ENCODE results near the gene ATP5MG.
A peak's percentile ranks its signal among the peaks of the same experiment; 100 is the strongest.
"Not testable (repeated sequence)": the region's sequence is repeated elsewhere in the genome, so short reads cannot be mapped to it uniquely, and the experiment has no call there.

The ATP5MG gene, protein sequence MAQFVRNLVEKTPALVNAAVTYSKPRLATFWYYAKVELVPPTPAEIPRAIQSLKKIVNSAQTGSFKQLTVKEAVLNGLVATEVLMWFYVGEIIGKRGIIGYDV

DNA sequence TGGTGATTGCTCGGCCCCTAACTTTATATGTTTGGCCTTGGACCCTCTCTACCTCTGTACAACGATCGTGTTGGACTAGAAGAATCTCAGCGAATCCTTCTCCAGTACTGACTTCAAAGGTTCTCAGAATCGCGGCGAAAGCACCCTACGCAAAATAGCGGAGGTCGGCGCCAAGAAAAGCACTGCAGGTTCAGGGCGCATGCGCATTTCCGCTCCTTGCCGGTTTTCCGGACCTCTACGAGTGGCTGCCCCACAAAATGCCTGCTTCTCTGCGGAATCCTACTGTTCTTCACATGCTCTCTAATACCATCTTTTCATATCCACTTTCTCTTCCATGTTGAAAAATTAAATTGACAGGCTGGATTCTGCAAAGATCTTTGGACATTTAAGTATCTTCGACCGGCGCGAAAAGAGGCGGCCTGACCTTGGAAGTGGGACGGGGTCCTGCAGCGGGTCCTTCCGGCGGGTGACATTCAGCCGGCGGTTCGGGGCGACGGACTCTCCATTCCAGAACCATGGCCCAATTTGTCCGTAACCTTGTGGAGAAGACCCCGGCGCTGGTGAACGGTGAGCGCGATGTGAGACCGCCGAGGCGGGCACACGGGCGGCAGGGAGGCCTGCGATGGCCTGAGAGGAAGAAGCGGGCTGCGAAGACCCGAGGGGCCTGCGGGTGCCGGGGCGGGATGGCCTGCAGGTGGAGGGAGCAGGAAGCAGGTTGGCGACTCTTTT lies at the start of gene ATP5MG:
Gene ATP5MG (plus strand): TSS at position 456 of the 729 bp plus-strand sequence. CDS start 60 bp downstream, at position 516.
- peak; percentile 96 for DNase-seq

DNA sequence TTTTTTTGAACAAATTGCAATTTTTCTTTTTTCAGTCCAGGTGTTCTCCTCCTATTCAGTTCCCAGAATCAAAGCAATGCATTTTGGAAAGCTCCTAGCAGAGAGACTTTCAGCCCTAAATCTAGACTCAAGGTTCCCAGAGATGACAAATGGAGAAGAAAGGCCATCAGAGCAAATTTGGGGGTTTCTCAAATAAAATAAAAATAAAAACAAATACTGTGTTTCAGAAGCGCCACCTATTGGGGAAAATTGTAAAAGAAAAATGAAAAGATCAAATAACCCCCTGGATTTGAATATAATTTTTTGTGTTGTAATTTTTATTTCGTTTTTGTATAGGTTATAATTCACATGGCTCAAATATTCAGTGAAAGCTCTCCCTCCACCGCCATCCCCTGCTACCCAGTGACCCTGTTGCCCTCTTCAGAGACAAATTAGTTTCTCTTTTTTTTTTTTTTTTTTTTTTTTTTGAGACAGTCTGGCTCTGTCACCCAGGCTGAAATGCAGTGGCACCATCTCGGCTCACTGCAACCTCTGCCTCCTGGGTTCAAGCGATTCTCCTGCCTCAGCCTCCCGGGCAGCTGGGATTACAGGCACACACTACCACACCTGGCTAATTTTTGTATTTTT lies 48.2 kb upstream of the ATP5MG start:
- DNase-seq = peak; percentile 61

DNA sequence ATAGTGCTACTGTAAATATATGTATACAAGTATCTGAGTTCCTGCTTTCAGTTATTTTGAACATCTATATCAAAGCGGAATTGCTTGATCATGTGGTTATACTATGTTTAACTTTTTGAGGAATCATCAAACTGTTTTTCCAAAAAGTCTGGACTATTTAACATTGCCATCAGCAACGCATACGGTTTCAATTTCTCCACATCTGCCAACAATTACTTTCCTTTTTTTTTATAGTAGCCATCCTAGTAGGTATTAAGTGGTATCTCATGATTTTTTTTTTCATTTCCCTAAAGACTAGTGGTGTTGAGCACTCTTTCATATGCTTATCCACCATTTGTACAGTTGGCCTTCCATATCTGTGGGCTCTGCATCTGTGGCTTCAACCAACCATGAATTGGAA lies 43.3 kb upstream of the ATP5MG start:
- no peak for DNase-seq

DNA sequence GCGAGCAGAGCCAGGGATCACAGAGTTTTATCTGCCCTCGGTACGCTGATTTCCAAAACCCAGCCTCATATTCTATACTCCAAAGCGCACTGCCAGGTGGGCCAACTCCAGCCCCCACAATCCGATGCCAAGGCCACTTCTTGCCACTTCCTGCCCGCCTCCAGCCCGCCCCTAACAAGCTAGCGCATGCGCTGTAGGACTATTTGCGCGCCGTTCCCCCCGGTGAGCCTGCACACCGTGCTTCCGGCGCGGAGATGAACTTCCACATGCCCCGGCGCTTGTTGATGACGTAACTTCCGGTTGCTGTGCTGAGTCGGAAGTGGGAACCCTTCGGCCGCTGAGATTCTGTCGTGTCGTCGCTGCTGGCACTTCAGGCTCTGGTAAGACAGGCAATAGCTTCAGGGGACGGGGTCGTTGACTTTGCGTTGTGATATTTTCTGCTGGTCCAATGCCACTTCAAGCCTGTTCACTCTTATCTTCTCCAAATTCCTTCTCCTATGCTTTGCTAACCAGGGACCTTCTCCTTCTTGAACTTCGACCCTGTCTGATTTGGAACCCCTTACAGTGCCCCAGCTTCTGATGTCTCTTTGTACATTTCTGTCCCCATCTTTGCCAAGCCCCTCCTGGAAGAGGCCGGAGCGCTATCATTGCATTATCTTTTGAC lies 42.0 kb upstream of the ATP5MG start, which contains the start of gene UBE4A:
Gene UBE4A (plus strand): TSS at position 306 of the 664 bp plus-strand sequence. CDS start 5,481 bp downstream, outside the sequence.
- DNase-seq = peak; percentile 97

DNA sequence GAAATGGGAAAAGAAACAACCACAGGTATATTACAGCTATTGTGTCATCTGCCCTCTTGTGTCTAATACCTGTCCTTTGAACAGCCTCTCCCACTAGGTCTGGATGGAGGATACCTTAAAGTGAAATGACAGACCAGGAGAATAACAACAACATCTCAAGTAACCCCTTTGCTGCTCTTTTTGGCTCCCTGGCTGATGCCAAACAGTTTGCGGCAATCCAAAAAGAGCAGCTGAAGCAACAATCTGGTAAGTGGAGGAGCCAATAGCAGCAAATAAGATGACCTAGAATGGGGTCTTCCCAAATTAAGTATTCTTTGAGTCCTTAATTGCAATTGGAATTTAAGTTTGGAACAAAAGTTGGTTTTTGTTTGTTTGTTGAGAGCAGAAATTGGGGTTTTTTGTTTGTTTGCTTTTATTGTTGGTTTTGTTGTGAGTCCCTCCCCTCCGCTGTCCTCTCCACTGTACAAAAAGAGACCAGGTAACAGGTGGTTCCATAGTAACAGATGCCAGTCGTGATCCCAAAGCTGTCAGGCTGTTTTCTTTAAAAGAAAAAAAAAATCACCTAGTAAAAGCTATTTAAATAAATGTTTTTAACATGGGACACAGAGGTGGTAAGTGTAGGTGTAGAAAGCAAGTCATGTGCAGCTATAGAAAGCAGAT lies 36.3 kb upstream of the ATP5MG start:
- no peak for DNase-seq

DNA sequence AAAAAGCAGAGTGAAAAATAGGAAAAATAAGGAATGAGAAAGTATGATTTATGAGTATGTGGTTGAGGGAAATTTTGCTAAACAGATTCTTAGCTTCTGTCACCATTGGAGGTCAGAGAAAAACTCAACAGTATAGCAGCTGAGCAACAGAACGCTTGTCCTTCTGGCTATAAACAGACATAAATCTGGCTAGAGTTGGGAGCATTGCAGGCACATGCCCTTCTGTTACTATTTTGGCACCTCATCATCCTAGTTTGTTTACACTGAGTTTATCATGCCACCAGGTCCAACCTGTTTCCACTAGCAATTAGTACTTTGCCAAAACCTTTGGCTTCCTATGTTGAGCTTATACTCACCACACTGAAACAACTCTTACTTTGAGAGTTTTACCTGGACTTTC lies 35.1 kb upstream of the ATP5MG start:
- DNase-seq = no peak

DNA sequence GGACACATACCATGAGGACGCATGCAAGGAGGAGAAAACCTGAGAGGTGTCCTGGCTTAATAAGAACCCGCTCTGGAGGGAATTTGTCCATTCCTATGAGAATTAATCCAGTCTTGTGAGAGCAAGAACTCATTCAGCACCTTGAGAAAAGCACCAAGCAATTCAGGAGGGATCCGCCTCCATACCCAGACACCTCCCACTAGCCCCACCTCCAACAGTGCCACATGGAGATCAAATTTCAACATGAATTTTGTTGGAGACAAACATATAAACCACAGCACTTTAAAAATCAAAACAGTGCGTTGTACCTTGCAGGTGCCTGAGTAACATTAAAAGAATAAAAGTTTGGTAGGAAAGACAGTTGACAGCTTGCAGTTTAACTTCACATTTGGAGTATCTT lies 30.6 kb upstream of the ATP5MG start:
- DNase-seq = no peak

DNA sequence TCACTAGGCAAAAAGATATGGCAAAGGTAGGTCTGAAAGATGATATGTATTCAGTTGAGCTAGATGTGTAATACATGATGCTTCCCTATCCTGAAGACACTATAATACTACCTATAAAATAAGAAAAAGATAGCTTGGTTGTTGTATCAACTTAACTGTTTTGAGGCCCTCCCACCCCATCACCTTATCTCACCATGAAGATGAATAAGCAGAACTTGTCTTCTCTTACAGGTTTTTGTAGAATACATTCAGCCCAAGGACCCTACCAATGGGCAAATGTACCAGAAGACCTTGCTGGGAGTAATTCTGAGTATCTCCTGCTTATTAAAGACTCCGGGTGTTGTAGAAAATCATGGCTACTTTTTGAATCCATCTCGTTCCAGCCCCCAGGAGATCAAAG lies 28.1 kb upstream of the ATP5MG start:
- DNase-seq = no peak

DNA sequence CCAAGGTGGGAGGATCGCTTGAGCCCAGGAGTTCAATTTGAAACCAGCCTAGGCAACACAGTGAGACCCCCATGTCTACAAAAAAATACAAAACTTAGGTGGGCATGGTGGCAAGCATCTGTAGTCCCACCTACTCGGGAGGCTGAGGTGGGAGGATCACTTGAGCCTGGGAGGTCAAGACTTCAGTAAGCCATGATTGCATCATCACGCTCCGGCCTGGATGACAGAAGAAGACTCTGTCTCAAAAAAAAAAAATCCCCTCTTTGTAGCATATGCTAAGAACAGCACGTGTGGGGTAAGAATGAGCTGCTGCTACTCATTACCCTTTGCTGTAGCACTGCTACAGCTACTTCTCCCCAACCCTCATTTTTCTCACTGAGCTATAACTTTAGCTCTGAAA lies 27.5 kb upstream of the ATP5MG start:
- DNase-seq = no peak

DNA sequence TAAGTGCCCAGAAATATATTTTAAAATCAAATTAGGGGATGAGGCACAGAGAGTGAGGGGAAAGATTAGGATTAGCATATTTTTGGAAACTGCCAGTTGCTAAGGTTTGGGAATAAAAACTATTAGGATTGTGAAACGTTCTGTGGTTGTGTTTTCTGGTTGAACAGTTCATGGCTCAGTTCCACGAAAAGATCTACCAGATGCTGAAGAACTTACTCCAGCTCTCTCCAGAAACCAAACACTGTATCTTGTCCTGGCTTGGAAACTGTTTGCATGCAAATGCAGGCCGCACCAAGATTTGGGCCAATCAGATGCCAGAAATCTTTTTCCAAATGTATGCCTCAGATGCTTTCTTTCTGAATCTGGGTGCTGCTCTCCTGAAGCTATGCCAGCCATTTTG lies 26.7 kb upstream of the ATP5MG start:
- DNase-seq = no peak

DNA sequence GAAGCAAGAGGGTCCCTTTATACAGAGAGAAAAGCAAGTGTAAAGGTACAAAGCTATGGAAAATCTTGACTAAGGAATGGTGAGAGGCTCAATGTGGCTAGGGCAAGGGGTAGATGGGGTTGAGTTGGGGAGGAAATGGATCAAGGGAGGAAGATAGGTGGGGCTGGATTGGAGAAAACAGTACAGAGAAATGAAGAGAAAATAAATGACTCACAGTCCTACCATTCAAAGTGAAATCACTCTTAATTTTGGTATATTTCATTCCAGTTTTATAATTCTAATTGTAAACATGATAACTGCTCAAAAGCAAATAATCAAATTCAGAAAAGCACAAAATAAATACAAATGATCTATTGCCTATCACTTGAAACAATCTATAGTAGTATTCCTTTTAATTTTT lies 25.4 kb upstream of the ATP5MG start:
- no peak for DNase-seq

DNA sequence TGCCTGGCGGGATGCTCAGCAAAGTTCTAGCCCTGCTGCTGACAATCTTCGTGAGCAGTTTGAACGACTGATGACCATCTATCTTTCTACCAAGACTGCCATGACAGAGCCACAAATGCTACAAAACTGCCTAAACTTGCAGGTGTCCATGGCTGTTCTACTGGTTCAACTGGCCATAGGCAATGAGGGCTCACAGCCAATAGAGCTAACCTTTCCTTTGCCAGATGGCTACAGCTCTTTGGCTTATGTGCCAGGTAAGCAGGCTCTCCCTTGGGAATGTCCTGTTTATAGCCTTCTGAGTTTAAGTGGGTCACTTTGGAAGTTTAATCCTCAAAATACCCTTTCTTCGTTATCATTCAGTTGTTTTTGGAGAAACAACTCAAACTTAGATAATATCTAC lies 21.9 kb upstream of the ATP5MG start:
- no peak for DNase-seq

DNA sequence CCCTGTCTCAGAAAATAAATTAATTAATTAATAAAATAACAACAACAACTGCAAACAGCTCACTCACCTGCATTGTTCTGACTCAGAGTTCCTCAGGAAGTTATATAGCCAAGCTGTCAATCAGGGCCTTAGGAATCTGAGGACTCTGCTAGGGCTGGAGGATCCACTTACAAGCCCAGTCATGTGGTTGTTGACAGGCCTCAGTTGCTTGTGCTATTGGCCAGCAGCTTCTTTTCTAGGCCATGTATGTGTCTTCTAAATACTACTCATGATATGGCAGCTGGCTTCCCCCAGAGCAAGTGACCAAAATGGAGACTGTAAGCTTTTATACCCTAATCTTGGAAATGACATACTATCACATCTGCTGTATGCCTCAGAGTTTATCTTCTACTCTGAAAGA lies 20.8 kb upstream of the ATP5MG start:
- no peak for DNase-seq

DNA sequence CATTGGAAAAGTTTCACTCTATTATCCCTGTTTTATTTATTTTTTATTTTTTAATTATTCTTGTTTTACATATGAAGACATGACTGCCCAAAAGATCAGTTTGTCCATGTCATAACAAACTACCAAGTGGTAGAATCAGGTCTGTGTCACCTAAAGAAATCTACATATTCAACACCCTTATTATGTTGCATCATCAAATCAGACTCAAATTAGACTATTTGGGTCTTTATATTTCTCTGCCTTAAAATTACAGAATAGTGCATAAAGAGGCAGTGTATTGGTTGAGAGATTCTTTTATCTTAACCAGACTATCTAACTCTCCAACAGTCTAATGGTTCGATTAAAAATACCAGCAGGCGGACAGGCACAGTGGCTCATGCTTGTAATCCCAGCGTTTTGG lies 18.5 kb upstream of the ATP5MG start:
- no peak for DNase-seq

DNA sequence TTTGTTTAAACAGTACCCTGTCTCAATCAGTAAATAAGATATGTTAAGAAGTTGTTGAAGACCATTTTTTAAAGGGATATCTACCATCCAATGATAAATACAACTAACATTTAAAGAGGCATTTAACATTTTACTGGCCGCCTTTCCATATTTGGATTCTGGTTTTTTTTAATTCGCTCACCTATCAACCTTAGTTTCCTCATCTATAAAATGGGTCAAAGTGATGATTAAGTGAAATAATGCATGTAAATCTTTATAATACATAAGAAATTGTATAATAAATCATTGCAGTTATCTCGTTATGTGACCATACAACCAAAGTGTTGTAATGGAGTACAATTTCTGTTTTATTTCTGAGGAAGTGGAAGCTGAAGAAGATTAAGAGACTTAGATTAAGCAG lies 17.7 kb upstream of the ATP5MG start:
- DNase-seq = no peak

DNA sequence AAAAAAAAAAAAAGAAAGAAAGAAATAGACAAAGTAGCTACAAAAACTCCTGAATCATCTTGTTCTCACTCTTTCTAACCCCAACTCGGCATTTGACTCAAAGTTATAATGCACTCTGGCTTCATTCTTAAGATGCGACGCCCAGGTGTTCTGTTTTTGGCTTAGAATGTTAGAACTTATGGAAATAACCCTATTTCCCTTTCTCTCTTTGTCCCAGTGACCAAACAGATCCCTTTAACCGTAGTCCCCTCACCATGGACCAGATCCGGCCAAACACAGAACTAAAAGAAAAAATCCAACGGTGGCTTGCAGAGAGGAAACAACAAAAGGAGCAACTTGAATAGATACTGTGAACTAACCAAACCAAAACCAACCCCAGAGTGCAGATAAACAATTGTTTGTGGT lies 5.3 kb upstream of the ATP5MG start:
- DNase-seq = no peak

DNA sequence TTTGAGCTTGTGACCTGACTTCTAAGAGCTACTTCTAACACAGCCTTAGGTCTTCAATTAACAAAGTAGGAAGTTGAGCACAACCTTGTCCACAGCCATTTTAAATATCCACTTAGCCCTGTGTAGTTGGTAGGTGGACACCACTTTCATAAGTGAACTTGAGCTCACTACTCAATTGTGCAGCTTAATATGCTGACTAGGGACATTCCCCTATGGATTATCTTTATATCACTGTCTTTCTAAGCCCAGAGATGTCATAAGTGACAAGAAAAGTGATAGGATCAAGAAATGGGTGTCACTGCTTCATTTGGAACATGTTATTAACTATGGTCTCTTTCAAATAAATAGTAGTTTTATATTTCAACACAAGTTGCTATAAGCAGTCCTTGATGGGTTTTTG lies 4.0 kb upstream of the ATP5MG start:
- DNase-seq = no peak

DNA sequence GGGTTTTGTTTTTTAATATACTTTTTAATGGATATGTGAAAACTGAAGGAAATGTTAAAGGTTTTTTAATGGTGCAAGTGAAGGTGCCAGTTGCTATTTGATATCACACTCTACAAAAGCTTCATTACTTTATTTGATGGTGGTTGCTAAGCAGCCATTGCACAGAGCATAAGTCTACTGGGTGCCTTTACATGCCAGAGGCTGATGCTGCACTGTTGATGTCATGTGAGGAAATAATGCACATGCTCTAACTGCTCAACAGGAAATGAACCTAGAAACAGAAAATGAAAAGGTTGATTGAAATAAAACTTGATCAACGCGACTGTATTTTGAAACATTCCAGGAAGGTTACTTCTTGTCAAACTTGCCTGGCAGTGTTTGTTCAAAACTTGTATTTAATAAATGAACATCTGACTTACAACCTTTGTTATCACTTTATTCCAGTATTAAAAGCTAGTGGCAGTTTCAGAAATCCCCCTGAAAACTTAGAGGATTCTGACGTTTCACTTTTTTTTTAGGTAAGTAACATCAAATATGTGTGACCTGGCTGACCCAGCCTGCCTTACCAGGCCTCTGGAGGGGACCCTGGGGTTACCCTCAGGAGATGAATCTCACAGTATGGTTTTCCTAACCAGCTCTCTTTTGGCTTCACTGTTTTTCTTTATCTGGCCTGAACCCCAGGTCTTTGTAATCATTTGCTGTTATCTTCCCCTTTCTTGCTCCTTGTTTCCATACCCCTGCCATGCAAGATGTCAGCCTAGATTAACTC lies 2.4 kb upstream of the ATP5MG start:
- peak; percentile 41 for DNase-seq

DNA sequence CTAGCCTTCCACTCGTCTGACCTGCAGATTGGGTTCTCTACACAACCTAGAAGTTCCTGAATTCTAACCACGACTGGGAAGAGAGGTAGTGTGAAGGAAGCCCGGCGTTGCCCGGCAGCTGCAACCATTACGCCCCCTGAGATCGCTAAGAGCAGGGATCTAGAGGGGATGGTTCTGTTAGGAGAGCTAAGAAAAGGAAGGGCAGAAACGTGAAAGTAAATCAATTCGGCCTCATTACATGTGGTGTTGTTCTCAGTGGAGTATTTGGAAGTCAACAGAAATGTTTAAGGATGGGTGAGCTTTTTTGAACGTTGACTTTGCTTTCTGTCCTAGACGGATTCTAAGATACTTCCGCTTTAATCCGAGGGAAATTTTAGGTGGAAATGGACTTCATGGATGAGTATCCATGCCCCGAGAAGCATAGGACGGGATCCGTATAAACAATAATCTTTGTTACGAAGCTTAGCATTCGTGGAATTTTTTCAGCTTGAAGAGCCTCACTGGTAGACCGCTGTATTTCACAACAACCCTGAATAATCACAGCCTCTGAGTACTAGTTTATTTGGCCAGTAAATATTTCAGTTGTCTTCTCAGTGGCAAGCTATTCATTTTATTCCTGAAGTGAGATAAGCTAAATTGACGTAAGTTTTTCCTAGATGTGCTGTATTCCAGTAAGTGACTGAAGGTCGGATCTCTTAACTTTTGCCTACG lies 629 bp downstream of the ATP5MG start:
- DNase-seq = peak; percentile 62

DNA sequence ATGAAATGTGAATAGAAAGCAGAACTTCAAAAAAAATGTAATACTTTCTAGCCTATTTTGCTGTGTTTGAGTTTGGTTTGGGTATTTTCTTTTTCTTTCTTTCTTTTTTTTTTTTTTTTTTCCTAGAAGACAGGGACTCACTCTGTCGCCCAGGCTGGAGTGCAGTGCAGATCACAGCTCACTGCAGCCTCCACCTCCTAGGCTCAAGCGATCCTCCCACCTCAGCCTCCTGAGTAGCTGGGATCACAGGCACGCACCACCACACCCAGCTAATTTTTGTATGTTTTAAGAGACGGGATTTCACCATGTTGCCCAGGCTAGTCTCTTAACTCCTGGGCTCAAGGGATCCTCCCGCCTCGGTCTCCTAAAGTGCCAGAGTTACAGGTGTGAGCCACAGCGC lies 1.2 kb downstream of the ATP5MG start:
- not testable (repeated sequence) for DNase-seq

DNA sequence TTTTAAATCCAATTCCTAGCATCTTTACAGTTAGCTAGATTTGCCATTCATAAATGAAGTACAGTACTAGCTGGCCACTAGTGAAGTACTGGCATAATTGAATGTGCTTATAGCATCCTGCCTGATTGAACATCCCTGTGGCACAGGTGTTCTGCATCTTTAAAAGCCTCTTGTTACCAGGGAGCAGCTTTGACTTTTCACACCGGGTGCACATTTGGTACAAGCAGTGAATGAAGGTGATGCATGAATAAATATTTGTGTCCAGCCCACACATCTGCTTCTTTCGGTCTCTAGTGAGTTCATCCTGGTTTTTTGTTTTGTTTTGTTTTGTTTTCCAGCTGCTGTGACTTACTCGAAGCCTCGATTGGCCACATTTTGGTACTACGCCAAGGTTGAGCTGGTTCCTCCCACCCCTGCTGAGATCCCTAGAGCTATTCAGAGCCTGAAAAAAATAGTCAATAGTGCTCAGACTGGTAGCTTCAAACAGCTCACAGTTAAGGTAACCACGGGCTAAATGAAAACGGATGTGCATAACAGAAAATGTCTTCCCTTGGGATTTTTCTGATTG lies 5.3 kb downstream of the ATP5MG start:
- DNase-seq = no peak

All from suppressor macrophage treated with lipopolysaccharide for 4 hours (primary cell).